ENCODE results near the gene KCTD4. TPM values are rescaled to one million over a fixed set of nuclear protein-coding genes. Genes with fewer than 3 reads are reported as not detected.
"Not testable (repeated sequence)": the region's sequence is repeated elsewhere in the genome, so short reads cannot be mapped to it uniquely, and the experiment has no call there.

KCTD4 gene
- total RNA-seq = not detected
- long read RNA-seq = 0 reads

DNA sequence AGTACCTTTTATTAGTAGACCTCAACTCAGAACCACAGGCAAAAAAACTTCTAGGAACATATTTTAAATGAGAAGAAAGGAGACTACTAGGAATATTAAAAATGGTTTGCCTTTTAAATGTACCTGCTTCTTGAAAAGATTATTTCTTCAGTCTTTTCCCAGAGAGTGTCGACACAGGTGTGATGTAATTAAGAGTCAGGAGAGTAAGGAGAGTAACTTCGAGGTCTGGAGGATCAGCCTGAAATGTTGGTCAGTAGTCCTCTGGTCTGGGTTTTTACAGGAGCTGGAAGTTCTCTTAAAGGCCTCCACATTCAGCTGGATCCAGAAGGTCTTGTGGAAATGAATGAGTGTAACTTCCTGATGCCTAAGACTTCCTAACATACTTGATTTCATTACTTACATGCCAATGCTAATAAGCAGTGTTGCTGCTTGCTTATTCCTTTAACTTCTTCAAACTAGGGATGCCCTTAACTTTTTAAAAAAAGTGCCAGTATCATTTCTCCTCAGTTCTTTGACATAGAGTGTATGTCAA lies at the start of gene KCTD4:
KCTD4 (minus strand) TSS at position 345 of the 532 bp plus-strand sequence. CDS start 6,478 bp downstream, outside the sequence.
- intact Hi-C loops (cut with micrococcal nuclease) = no loop called here
- ATAC-seq (no peak), DNase-seq (no peak)

DNA sequence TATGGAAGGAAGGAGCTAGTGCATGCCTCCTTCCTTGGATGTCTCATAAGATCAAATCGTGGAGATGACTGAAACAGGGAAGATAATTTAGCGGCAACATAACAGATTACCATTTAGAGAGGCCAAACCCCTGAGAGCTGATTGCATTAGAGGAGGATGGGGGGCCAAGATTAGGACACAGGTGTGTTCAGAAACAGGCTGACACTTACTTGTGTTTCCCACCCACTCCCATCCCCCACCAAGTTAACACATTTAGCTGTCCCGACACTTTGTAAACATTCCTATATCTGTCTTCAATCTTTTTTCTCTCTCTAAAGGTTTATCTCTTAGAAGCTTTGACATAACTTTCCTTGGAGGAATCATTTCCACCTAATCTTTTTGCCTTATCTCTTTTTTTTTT lies 48.8 kb upstream of the KCTD4 start:
- DNase-seq (no peak), ATAC-seq (no peak)
- intact Hi-C loops (cut with micrococcal nuclease) = no loop called here

- DNase-seq; intact Hi-C loops (cut with micrococcal nuclease); ATAC-seq: not testable (repeated sequence)
Measured at GRCh38 chr13:45244736-45245135, 43.9 kb upstream of the KCTD4 start.

- DNase-seq (no peak), ATAC-seq (peak; percentile 43)
- intact Hi-C loops (cut with micrococcal nuclease) = no loop called here
Measured at GRCh38 chr13:45243077-45243476, 42.2 kb upstream of the KCTD4 start.

- DNase-seq = no peak
- no peak for ATAC-seq
- intact Hi-C loops (cut with micrococcal nuclease) = no loop called here
Measured at GRCh38 chr13:45242524-45242923, 41.7 kb upstream of the KCTD4 start.

- DNase-seq (no peak), ATAC-seq (peak; percentile 79)
- intact Hi-C loops (cut with micrococcal nuclease) = no loop called here
Measured at GRCh38 chr13:45242070-45242469, 41.2 kb upstream of the KCTD4 start.

- no peak for DNase-seq
- intact Hi-C loops (cut with micrococcal nuclease) = no loop called here
- no peak for ATAC-seq
Measured at GRCh38 chr13:45240143-45240542, 39.3 kb upstream of the KCTD4 start.

- intact Hi-C loops (cut with micrococcal nuclease) = no loop called here
- DNase-seq = no peak
- ATAC-seq = no peak
Measured at GRCh38 chr13:45238945-45239795, 38.3 kb upstream of the KCTD4 start.

GRCh38 chr13:45232591-45232990 lies 31.7 kb upstream of the KCTD4 start:
- ATAC-seq (no peak), DNase-seq (no peak)
- intact Hi-C loops (cut with micrococcal nuclease) = no loop called here

- intact Hi-C loops (cut with micrococcal nuclease) = no loop called here
- ATAC-seq = no peak
- DNase-seq = no peak
Measured at GRCh38 chr13:45231722-45232121, 30.9 kb upstream of the KCTD4 start.

- intact Hi-C loops (cut with micrococcal nuclease) = no loop called here
- ATAC-seq (no peak), DNase-seq (no peak)
Measured at GRCh38 chr13:45231305-45231704, 30.5 kb upstream of the KCTD4 start.

DNA sequence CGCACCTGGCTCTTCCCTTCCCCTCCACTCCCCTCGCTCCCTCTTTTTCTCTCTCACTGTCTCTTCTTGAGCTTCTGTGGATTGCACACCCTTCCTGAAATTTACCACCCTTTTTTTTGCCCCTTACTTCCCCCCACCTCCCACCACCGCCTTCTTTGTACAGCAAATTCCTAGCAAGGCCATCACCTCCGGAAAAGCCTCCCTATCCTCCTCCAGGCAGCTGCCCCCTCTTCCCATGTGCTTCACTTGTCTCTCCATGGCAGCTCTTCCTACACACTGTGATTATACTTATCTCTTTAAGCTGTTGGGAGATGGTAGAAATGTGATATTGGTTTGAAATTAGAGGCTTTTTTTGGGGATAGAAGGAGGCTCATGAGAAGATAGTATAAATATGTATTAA lies 28.3 kb upstream of the KCTD4 start:
- ATAC-seq = no peak
- no peak for DNase-seq
- intact Hi-C loops (cut with micrococcal nuclease) = no loop called here

DNA sequence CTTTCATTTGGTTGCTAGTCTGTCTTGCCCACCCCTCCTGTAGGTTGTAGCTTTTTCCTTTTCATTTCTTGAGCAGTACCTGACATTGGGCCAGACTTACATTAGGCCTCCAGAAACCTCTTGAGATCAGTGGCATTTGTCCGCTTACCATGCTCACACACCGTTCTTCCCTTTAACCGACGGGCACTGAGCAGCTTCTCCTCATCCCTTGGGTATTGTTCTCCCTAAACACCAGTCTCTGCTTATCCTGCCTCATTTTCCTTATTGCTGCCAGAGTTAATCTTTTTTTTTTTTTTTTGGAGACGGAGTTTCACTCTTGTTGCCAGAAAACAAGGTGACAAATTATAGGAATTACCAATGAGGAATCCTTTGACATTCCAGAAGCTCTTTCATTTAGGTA lies 27.2 kb upstream of the KCTD4 start:
- ATAC-seq (no peak), DNase-seq (no peak)
- intact Hi-C loops (cut with micrococcal nuclease) = no loop called here

GRCh38 chr13:45226024-45226423 lies 25.2 kb upstream of the KCTD4 start:
- intact Hi-C loops (cut with micrococcal nuclease) = no loop called here
- DNase-seq (no peak), ATAC-seq (no peak)

GRCh38 chr13:45225370-45225769 lies 24.5 kb upstream of the KCTD4 start:
- intact Hi-C loops (cut with micrococcal nuclease) = no loop called here
- no peak for ATAC-seq
- DNase-seq = no peak

- no peak for DNase-seq
- intact Hi-C loops (cut with micrococcal nuclease) = no loop called here
Measured at GRCh38 chr13:45224176-45224575, 23.3 kb upstream of the KCTD4 start.

GRCh38 chr13:45222919-45223318 lies 22.1 kb upstream of the KCTD4 start:
- ATAC-seq = no peak
- DNase-seq = no peak
- intact Hi-C loops (cut with micrococcal nuclease) = no loop called here

More at GRCh38 chr13:45224176-45224575, 23.3 kb upstream of the KCTD4 start:
- ATAC-seq = no peak

DNA sequence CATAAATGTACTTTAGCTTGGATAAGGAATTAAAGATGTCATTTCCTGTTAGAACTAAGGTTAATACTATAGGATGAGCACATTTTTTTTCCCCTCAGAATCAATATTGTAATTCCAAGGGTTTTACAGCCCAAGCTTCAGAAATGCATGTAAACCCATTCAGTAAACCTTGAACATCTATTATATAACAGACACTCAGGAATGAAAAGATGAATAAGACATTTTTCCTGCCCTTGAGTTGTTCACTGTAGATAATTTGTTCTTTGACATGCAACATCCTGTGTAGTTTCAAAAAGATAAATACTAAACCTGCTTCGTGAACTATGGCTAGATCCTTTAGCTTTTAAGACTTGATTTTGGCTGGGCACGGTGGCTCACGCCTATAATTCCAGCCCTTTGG lies 21.7 kb upstream of the KCTD4 start:
- intact Hi-C loops (cut with micrococcal nuclease) = no loop called here

GRCh38 chr13:45220403-45220802 lies 19.6 kb upstream of the KCTD4 start:
- no peak for DNase-seq
- intact Hi-C loops (cut with micrococcal nuclease) = no loop called here
- ATAC-seq = no peak

More for the DNA sequence above, 21.7 kb upstream of the KCTD4 start:
- no peak for ATAC-seq
- no peak for DNase-seq

GRCh38 chr13:45219938-45220375 lies 19.1 kb upstream of the KCTD4 start:
- intact Hi-C loops (cut with micrococcal nuclease) = no loop called here
- no peak for DNase-seq
- ATAC-seq = peak; percentile 14

All from left ventricle myocardium superior (tissue), 1 donor.